HG03521 (cell line): ENCODE data around the gene SERPINE3.
A peak's percentile ranks its signal among the peaks of the same experiment; 100 is the strongest.

Experiments
- ATAC-seq: cut with Tn5 transposase; IDR thresholded peaks from one replicate; pipeline ENCODE4 v1.9.1; 2021; ENCODE audit warnings: mild to moderate bottlenecking, moderate library complexity; ENCODE audit not compliant: unreplicated experiment

The SERPINE3 gene

GRCh38 chr13:51327961-51328360 is 11.5 kb upstream of the SERPINE3 start:
- ATAC-seq: no peak

GRCh38 chr13:51328488-51328887 is 11.0 kb upstream of the SERPINE3 start:
- ATAC-seq: no peak

- ATAC-seq: no peak
These were observed 9.9 kb upstream of the SERPINE3 start for GRCh38 chr13:51329606-51330005.

GRCh38 chr13:51330791-51331190 is 8.7 kb upstream of the SERPINE3 start:
- peak; percentile 48 for ATAC-seq

GRCh38 chr13:51331354-51331861 is 8.1 kb upstream of the SERPINE3 start:
- ATAC-seq: peak; percentile 31

- ATAC-seq: no peak
These were observed 6.7 kb upstream of the SERPINE3 start for GRCh38 chr13:51332566-51333361.

GRCh38 chr13:51333421-51333820 is 6.1 kb upstream of the SERPINE3 start:
- no peak for ATAC-seq

- ATAC-seq: no peak
These were observed 5.7 kb upstream of the SERPINE3 start for GRCh38 chr13:51333826-51334225.

- ATAC-seq: no peak
These were observed 2.7 kb upstream of the SERPINE3 start for GRCh38 chr13:51336746-51337145.

GRCh38 chr13:51339952-51340732 is 651 bp downstream of the SERPINE3 start:
- ATAC-seq: no peak

GRCh38 chr13:51341232-51341631 is 1.7 kb downstream of the SERPINE3 start:
- ATAC-seq: no peak

GRCh38 chr13:51341791-51342190 is 2.3 kb downstream of the SERPINE3 start:
- no peak for ATAC-seq

- no peak for ATAC-seq
These were observed 3.2 kb downstream of the SERPINE3 start for GRCh38 chr13:51342706-51343105.

GRCh38 chr13:51343475-51343874 is 4.0 kb downstream of the SERPINE3 start:
- no peak for ATAC-seq

GRCh38 chr13:51346397-51346796 is 6.9 kb downstream of the SERPINE3 start:
- no peak for ATAC-seq

GRCh38 chr13:51347099-51347498 is 7.6 kb downstream of the SERPINE3 start:
- ATAC-seq: no peak

- ATAC-seq: no peak
These were observed 8.8 kb downstream of the SERPINE3 start for GRCh38 chr13:51348069-51348967.

GRCh38 chr13:51349016-51349415 is 9.5 kb downstream of the SERPINE3 start:
- no peak for ATAC-seq

- ATAC-seq: no peak
These were observed 15.7 kb downstream of the SERPINE3 start for GRCh38 chr13:51355217-51355616.

GRCh38 chr13:51357928-51358595 is 18.6 kb downstream of the SERPINE3 start:
- no peak for ATAC-seq
